HL-60/S4 (cell line): ENCODE data around the gene SLC66A2.
"Not testable (repeated sequence)": the region's sequence is repeated elsewhere in the genome, so short reads cannot be mapped to it uniquely, and the experiment has no call there.

Experiments used
- in situ Hi-C: fragments of 300-500 bp; cut with MboI; formaldehyde crosslinking; loops from 2 replicates; pipeline ENCODE4 v1.14.3; 2022; ENCODE audit warnings: low sequenced_read_pairs

SLC66A2 gene

GRCh38 chr18:79869591-79870300 lies 81.7 kb downstream of the SLC66A2 start:
- in situ Hi-C loops: no loop called here

- in situ Hi-C loops: no loop called here
Measured at GRCh38 chr18:79868811-79869541, 82.5 kb downstream of the SLC66A2 start.

GRCh38 chr18:79868168-79868784 lies 83.2 kb downstream of the SLC66A2 start:
- in situ Hi-C loops: no loop called here

- in situ Hi-C loops: no loop called here
Measured at GRCh38 chr18:79867666-79868065, 83.8 kb downstream of the SLC66A2 start.

GRCh38 chr18:79866889-79867574 lies 84.4 kb downstream of the SLC66A2 start:
- in situ Hi-C loops: no loop called here

GRCh38 chr18:79865951-79866350 lies 85.5 kb downstream of the SLC66A2 start:
- in situ Hi-C loops: not testable (repeated sequence)

GRCh38 chr18:79864955-79865354 lies 86.5 kb downstream of the SLC66A2 start:
- in situ Hi-C loops: not testable (repeated sequence)

GRCh38 chr18:79864006-79864725 lies 87.3 kb downstream of the SLC66A2 start:
- in situ Hi-C loops: no loop called here

- in situ Hi-C loops: no loop called here
Measured at GRCh38 chr18:79863161-79864005, 88.1 kb downstream of the SLC66A2 start.

- in situ Hi-C loops: no loop called here
Measured at GRCh38 chr18:79862562-79862961, 88.9 kb downstream of the SLC66A2 start.

- in situ Hi-C loops: no loop called here
Measured at GRCh38 chr18:79861687-79862086, 89.8 kb downstream of the SLC66A2 start.

GRCh38 chr18:79859314-79859713 lies 92.1 kb downstream of the SLC66A2 start:
- in situ Hi-C loops: no loop called here

- in situ Hi-C loops: no loop called here
Measured at GRCh38 chr18:79857082-79857671, 94.3 kb downstream of the SLC66A2 start.

- in situ Hi-C loops: no loop called here
Measured at GRCh38 chr18:79856119-79857007, 95.1 kb downstream of the SLC66A2 start.

- in situ Hi-C loops: no loop called here
Measured at GRCh38 chr18:79855147-79855933, 96.1 kb downstream of the SLC66A2 start.

GRCh38 chr18:79853993-79854364 lies 97.5 kb downstream of the SLC66A2 start:
- in situ Hi-C loops: no loop called here

- in situ Hi-C loops: no loop called here
Measured at GRCh38 chr18:79853303-79853992, 98.0 kb downstream of the SLC66A2 start.
